HFFc6 (cell line): Measurements from ENCODE around the gene METTL9. TPM values are rescaled to one million over a fixed set of nuclear protein-coding genes. Genes with fewer than 3 reads are reported as not detected.
"Not testable (repeated sequence)": the region's sequence is repeated elsewhere in the genome, so short reads cannot be mapped to it uniquely, and the experiment has no call there.

ENCODE experiments used
- DNase-seq: peaks from one replicate; pipeline ENCODE4 v3.0.0-alpha.2; 2018
- H3K27ac Mint-ChIP-seq: 2 replicates; pipeline ENCODE4 v1.8.0; 2020; ENCODE audit warnings: mild to moderate bottlenecking, mixed read lengths
- H3K27me3 Mint-ChIP-seq: 2 replicates; pipeline ENCODE4 v1.8.0; 2021; ENCODE audit warnings: mild to moderate bottlenecking, moderate library complexity, mixed read lengths; ENCODE audit not compliant: insufficient read depth
- H3K36me3 Mint-ChIP-seq: 2 replicates; pipeline ENCODE4 v1.8.0; 2021; ENCODE audit warnings: low read depth, mixed read lengths
- H3K4me1 Mint-ChIP-seq: 2 replicates; pipeline ENCODE4 v1.8.0; 2020; ENCODE audit warnings: low read depth, mixed read lengths
- H3K4me3 Mint-ChIP-seq: 2 replicates; pipeline ENCODE4 v1.8.0; 2020; ENCODE audit warnings: mild to moderate bottlenecking, moderate library complexity, mixed read lengths
- H3K9me3 Mint-ChIP-seq: 2 replicates; pipeline ENCODE4 v1.8.0; 2020; ENCODE audit warnings: mild to moderate bottlenecking, mixed read lengths
- CTCF ChIP-seq: fragments of 200-600 bp; sonication (generic); IDR thresholded peaks from 2 replicates; pipeline ENCODE4 v1.5.0; 2021; ENCODE audit warnings: antibody characterized with exemption, mild to moderate bottlenecking
- total RNA-seq, 6 experiments: library from RNA; stranded (reverse); fragmentation: NEBNext Ultra II Directional; extraction: Animal tissue kit (Norgen Biotek cat#: 25700); gene quantifications; 2 replicates in 1 of 6; 3 replicates in 5 of 6; pipeline ENCODE4 v1.2.3, GENCODE V29; 2021

METTL9 gene
- total RNA-seq, 6 experiments from 2014 or later: 147 to 176 (median 151) TPM

- peak overlapping the region; percentile 96 for H3K4me3 Mint-ChIP-seq
- peaks cover 56% of the 10 kb centered on the region for H3K4me1 Mint-ChIP-seq
- peak; percentile 26 for DNase-seq
- H3K36me3 Mint-ChIP-seq: no peaks in the 10 kb centered on the region; the same call in 1 of the 2 replicates
- no peaks in the 10 kb centered on the region for H3K9me3 Mint-ChIP-seq
- H3K27ac Mint-ChIP-seq: peak overlapping the region; percentile 88
- TF ChIP-seq CTCF: no peak
- no peaks in the 10 kb centered on the region; the same call in 1 of the 2 replicates for H3K27me3 Mint-ChIP-seq
Measured at GRCh38 chr16:21600031-21600773, 825 bp downstream of the METTL9 start.

GRCh38 chr16:21602785-21603184 lies 3.4 kb downstream of the METTL9 start:
- no peak overlapping the region for H3K27ac Mint-ChIP-seq
- no peaks in the 10 kb centered on the region for H3K9me3 Mint-ChIP-seq
- no peak for DNase-seq
- no peak overlapping the region for H3K4me3 Mint-ChIP-seq
- no peaks in the 10 kb centered on the region; the same call in 1 of the 2 replicates for H3K36me3 Mint-ChIP-seq
- no peaks in the 10 kb centered on the region; the same call in 1 of the 2 replicates for H3K27me3 Mint-ChIP-seq
- H3K4me1 Mint-ChIP-seq: peaks cover 63% of the 10 kb centered on the region
- TF ChIP-seq CTCF: no peak

GRCh38 chr16:21603928-21604327 lies 4.6 kb downstream of the METTL9 start:
- 0 out of 2 replicates have a peak overlapping the region, but pooled peaks have one; percentile 4 for H3K4me3 Mint-ChIP-seq
- no peak for TF ChIP-seq CTCF
- H3K4me1 Mint-ChIP-seq: peaks cover 63% of the 10 kb centered on the region
- H3K27me3 Mint-ChIP-seq: no peaks in the 10 kb centered on the region; the same call in 1 of the 2 replicates
- H3K36me3 Mint-ChIP-seq: no peaks in the 10 kb centered on the region; the same call in 1 of the 2 replicates
- peak overlapping the region; percentile 58 for H3K27ac Mint-ChIP-seq
- no peak for DNase-seq
- H3K9me3 Mint-ChIP-seq: no peaks in the 10 kb centered on the region

- H3K9me3 Mint-ChIP-seq, H3K27me3 Mint-ChIP-seq, DNase-seq, H3K36me3 Mint-ChIP-seq, H3K4me3 Mint-ChIP-seq, H3K27ac Mint-ChIP-seq: not testable (repeated sequence)
- peaks cover 77% of the 10 kb centered on the region for H3K4me1 Mint-ChIP-seq
Measured at GRCh38 chr16:21605848-21606247, 6.5 kb downstream of the METTL9 start.

GRCh38 chr16:21608639-21609328 lies 9.4 kb downstream of the METTL9 start:
- H3K36me3 Mint-ChIP-seq: no peaks in the 10 kb centered on the region; the same call in 1 of the 2 replicates
- no peak for TF ChIP-seq CTCF
- no peaks in the 10 kb centered on the region for H3K9me3 Mint-ChIP-seq
- H3K27me3 Mint-ChIP-seq: no peaks in the 10 kb centered on the region; the same call in none of the 2 replicates
- no peak overlapping the region for H3K4me3 Mint-ChIP-seq
- H3K27ac Mint-ChIP-seq: no peak overlapping the region
- DNase-seq: no peak
- H3K4me1 Mint-ChIP-seq: peaks cover 81% of the 10 kb centered on the region
